GM18867 (cell line): Measurements from ENCODE around the gene BID.
A peak's percentile ranks its signal among the peaks of the same experiment; 100 is the strongest.
"Not testable (repeated sequence)": the region's sequence is repeated elsewhere in the genome, so short reads cannot be mapped to it uniquely, and the experiment has no call there.

Experiments used
- ATAC-seq: cut with Tn5 transposase; IDR thresholded peaks from one replicate; pipeline ENCODE4 v1.9.1; 2021; ENCODE audit warnings: mild to moderate bottlenecking, moderate library complexity; ENCODE audit not compliant: unreplicated experiment

The BID gene

GRCh38 chr22:17770180-17771077, 3.8 kb downstream of the BID start:
- no peak for ATAC-seq

- ATAC-seq: no peak
Measured at GRCh38 chr22:17769716-17770082, 4.6 kb downstream of the BID start.

GRCh38 chr22:17769013-17769715, 5.1 kb downstream of the BID start:
- ATAC-seq: no peak

- ATAC-seq: peak; percentile 85
Measured at GRCh38 chr22:17767233-17768065, 6.8 kb downstream of the BID start.

GRCh38 chr22:17764852-17765251, 9.4 kb downstream of the BID start:
- not testable (repeated sequence) for ATAC-seq

- ATAC-seq: no peak
Measured at GRCh38 chr22:17764036-17764435, 10.2 kb downstream of the BID start.

- not testable (repeated sequence) for ATAC-seq
Measured at GRCh38 chr22:17763442-17763841, 10.8 kb downstream of the BID start.

- ATAC-seq: no peak
Measured at GRCh38 chr22:17761138-17761488, 13.2 kb downstream of the BID start.

- no peak for ATAC-seq
Measured at GRCh38 chr22:17754233-17754925, 19.9 kb downstream of the BID start.

GRCh38 chr22:17753401-17753989, 20.8 kb downstream of the BID start:
- ATAC-seq: no peak

- ATAC-seq: no peak
Measured at GRCh38 chr22:17751596-17751995, 22.7 kb downstream of the BID start.

GRCh38 chr22:17749605-17750395, 24.5 kb downstream of the BID start:
- no peak for ATAC-seq

GRCh38 chr22:17748555-17749353, 25.5 kb downstream of the BID start:
- no peak for ATAC-seq

- ATAC-seq: no peak
Measured at GRCh38 chr22:17746916-17747315, 27.4 kb downstream of the BID start.

GRCh38 chr22:17744430-17744829, 29.8 kb downstream of the BID start:
- ATAC-seq: no peak

- no peak for ATAC-seq
Measured at GRCh38 chr22:17743661-17744411, 30.4 kb downstream of the BID start.

- ATAC-seq: peak; percentile 64
Measured at GRCh38 chr22:17742527-17742902, 31.8 kb downstream of the BID start.

GRCh38 chr22:17741866-17742526, 32.3 kb downstream of the BID start:
- ATAC-seq: no peak
